Measurements from ENCODE around the gene BACE2. TPM values are rescaled to one million over a fixed set of nuclear protein-coding genes. Genes with fewer than 3 reads are reported as not detected.

BACE2 gene
- total RNA-seq, 2 donors from 2014 or later, result 0.37 to 1.4 TPM

GRCh38 chr21:41326414-41327080 lies 158.6 kb downstream of the BACE2 start:
- DNase-seq, result no peak
- peaks cover 6% of the 10 kb centered on the region for H3K27me3 Mint-ChIP-seq
- ATAC-seq, result no peak
- H3K4me3 Mint-ChIP-seq, result no peak overlapping the region
- H3K9me3 ChIP-seq (ENCODE audit: control insufficient read depth, low read length, poor library complexity, severe bottlenecking), result no peaks in the 10 kb centered on the region
- peaks cover 2% of the 10 kb centered on the region for H3K4me1 Mint-ChIP-seq
- no peaks in the 10 kb centered on the region for H3K36me3 Mint-ChIP-seq (ENCODE audit: low read depth)
- H3K27ac Mint-ChIP-seq, result no peak overlapping the region

DNA sequence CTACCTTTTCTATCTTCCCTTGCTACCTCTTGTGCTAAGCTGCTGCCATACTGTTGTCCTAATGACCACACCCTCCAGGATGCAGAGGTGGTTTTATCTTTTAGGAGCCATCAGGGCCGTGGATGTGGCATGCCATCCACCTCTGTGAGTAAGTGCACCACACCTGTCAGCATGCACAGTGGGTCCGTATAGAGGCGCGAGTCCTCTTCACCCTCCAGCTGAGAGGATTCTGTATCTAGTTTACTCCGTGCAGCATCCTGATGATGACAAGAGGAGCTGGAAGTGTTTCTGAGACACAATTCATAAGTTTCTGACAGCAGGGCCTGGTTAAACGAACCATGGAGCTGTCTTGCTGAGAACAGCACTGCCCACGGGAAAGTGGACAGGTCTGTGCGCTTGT lies 159.8 kb downstream of the BACE2 start:
- H3K36me3 Mint-ChIP-seq (ENCODE audit: low read depth), result no peaks in the 10 kb centered on the region
- H3K27me3 Mint-ChIP-seq, result no peaks in the 10 kb centered on the region
- no peak for DNase-seq
- H3K4me3 Mint-ChIP-seq, result no peak overlapping the region
- H3K27ac Mint-ChIP-seq, result no peak overlapping the region
- H3K9me3 ChIP-seq (ENCODE audit: control insufficient read depth, low read length, poor library complexity, severe bottlenecking), result no peaks in the 10 kb centered on the region
- ATAC-seq, result no peak
- no peaks in the 10 kb centered on the region for H3K4me1 Mint-ChIP-seq

DNA sequence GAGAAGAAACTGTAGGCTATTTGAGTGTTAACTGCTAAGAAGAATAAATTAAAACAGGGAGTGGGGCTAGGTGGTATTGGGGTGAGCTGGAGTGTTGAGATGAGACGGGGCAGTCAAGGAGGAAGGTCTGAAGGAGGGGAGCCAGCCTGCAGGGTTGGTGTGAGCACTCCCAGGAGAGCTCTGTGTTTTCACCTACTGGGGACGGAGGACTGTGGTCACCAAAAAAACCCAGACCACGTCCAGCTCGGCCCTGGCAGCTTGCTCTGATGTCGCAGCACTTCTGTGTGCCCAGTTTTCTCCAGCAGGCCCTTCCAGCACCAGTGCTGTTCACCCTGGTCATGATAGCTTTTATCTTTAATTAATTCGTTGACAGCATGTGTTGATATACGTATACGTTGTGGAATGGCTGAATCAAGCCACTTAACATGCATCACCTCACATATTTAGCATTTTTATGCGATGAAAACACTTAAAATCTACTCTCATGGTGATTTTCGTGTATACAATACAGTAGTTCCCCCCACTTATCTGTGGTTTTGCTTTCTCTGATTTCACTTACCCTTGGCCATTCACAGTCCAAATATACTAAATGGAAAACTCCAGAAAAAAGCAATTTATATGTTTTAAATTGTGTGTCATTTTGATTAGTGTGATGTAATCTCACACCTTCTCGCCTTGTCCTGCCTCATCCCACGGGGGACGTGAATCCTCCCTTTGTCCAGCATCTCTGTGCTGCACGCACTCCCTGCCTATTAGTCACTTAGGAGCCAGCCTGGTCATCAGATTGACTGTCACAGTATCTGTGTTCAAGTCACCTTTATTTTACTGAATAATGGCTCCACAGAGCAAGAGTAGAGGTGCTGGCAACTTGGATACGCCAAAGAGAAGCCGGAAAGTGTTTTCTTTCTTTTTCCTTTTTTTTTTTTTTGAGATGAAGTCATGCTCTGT lies 161.0 kb downstream of the BACE2 start:
- H3K4me3 Mint-ChIP-seq, result no peak overlapping the region
- H3K27ac Mint-ChIP-seq, result no peak overlapping the region
- H3K4me1 Mint-ChIP-seq, result no peaks in the 10 kb centered on the region
- H3K36me3 Mint-ChIP-seq (ENCODE audit: low read depth), result no peaks in the 10 kb centered on the region
- no peaks in the 10 kb centered on the region for H3K9me3 ChIP-seq (ENCODE audit: control insufficient read depth, low read length, poor library complexity, severe bottlenecking)
- no peak for DNase-seq
- H3K27me3 Mint-ChIP-seq, result no peaks in the 10 kb centered on the region
- ATAC-seq, result no peak

Other genes starting within 250 kb of the BACE2 start
- not detected for gene FAM3B, start 148.6 kb downstream of the BACE2 start, total RNA-seq
- 10 to 100 TPM; 86.4 to 97.2 TPM for gene MX2, start 193.9 kb downstream of the BACE2 start, total RNA-seq

Data from T-helper 17 cell (primary cell).